Kidney tubule cell (primary cell): Measurements from ENCODE around the gene SPTSSA.
"Not testable (repeated sequence)": the region's sequence is repeated elsewhere in the genome, so short reads cannot be mapped to it uniquely, and the experiment has no call there.

ENCODE experiments used
- DNase-seq: peaks from one replicate; pipeline ENCODE4 v3.0.0-alpha.2; 2018; ENCODE audit warnings: low spot score

SPTSSA gene

DNA sequence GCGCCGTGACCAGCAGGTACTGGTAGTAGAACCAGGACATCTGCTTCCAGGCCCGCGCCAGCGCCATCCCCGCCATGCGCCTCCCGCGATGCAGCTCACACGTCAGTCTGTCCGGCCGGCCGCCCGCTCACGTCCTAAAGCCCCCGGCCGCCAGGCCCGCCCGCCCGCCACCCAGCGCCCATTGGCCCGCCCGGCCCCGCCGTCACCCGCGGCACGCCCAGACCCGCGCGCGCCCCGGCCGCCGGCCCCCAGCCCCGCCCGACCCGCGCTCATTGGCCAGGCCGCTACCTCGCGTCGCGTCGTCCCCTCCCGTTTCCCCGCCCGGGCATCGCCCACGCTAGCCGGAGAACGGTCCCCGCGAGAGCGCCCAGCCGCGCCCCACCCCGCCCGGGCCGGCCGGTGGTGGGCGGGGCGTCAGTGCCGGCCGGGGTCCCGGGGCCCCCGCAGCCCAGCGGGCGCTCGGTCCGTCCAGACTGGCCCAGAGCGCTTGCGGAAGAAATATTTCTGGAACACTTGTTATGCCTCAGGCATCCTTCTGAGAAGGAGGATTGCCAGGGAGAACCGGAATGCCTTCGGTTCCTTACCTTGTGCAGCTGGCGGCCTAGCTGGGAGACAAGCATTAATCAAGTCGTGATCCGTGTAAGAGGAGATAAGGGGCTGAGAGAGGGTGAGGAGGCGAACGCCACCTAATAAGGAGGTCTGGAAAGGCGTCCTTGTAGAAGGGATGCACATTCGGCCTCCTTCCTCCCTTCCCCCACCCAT, at the start of gene SPTSSA:
Gene SPTSSA, minus strand, starts transcription at position 109 of the 762 bp plus-strand sequence. Its CDS starts 33 bp downstream, at position 76.
- DNase-seq, result peak; percentile 95

- DNase-seq, result no peak
These were observed 45.8 kb upstream of the SPTSSA start for GRCh38 chr14:34507884-34508283.

DNA sequence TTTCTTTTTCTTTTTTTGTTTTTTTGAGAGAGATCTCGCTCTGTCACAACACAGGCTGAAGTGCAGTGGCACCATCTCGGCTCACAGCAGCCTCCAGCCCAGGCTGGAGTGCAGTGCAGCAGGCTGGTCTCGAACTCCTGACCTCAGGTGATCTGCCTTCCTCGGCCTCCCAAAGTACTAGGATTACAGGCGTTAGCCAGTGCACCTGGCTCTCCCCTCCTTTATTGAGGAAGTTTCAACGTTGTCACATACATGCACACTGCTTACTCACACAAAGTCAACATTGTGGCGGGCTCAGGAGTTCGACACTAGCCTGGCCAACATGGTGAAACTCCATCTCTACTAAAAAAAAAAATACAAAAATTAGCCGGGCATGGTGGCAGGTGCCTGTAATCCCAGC, 45.4 kb upstream of the SPTSSA start:
- DNase-seq, result no peak

DNA sequence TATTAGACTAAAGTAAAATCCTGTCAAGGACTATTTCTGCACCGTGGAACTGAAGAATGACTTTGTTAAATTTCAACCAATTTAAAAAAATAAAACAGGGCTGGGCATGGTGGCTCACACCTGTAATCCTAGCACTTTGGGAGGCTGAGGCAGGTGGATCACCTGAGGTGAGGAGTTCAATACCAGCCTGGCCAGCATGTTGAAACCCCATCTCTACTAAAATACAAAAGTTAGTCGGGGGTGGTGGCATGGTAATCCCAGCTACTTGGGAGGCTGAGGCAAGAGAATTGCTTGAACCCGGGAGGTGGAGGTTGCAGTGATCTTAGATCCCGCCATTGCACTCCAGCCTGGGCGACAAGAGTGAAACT, 43.1 kb upstream of the SPTSSA start:
- not testable (repeated sequence) for DNase-seq

DNA sequence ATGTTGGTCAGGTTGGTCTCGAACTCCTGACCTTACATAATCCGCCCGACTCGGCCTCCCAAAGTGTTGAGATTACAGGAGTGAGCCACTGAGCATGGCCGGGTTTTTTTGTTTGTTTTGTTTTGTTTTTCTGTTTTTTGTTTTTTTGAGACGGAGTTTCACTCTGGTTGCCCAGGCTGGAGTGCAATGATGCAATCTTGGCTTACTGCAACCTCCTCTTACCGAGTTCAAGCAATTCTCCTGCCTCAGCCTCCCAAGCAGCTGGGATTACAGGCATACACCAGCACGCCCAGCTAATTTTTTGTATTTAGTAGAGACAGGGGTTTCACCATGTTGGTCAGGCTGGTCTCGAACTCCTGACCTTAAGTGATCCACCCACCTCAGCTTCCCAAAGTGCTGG, 42.0 kb upstream of the SPTSSA start:
- not testable (repeated sequence) for DNase-seq

GRCh38 chr14:34502545-34503225, 40.6 kb upstream of the SPTSSA start:
- no peak for DNase-seq

GRCh38 chr14:34502001-34502400, 40.0 kb upstream of the SPTSSA start:
- no peak for DNase-seq

GRCh38 chr14:34501004-34501580, 39.1 kb upstream of the SPTSSA start:
- peak; percentile 69 for DNase-seq

GRCh38 chr14:34498684-34499412, 36.8 kb upstream of the SPTSSA start:
- peak; percentile 39 for DNase-seq

- peak; percentile 48 for DNase-seq
These were observed 34.9 kb upstream of the SPTSSA start for GRCh38 chr14:34496679-34497513.

- DNase-seq, result no peak
These were observed 34.1 kb upstream of the SPTSSA start for GRCh38 chr14:34496007-34496678.

DNA sequence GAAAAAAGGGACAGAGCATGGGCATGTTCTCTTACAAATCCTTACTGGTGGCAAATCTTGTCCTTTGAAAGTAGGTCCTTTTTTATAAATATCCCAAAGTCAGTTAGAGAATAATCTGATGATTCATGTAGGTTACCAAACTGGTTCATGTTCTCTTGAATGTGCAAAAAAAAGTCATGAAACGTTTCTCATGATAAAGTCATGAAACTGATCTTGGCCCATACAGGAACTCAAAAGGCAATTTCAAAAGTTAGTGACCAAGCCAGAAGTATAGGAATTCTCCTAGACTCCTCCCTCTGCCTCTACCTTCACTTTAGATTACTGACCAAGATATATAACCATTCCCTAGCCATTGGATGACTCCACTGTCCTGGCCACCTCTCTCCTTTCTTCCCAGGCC, 27.3 kb upstream of the SPTSSA start:
- DNase-seq, result no peak

- no peak for DNase-seq
These were observed 26.5 kb upstream of the SPTSSA start for GRCh38 chr14:34488528-34488927.

- DNase-seq, result no peak
These were observed 22.7 kb upstream of the SPTSSA start for GRCh38 chr14:34484726-34485125.

DNA sequence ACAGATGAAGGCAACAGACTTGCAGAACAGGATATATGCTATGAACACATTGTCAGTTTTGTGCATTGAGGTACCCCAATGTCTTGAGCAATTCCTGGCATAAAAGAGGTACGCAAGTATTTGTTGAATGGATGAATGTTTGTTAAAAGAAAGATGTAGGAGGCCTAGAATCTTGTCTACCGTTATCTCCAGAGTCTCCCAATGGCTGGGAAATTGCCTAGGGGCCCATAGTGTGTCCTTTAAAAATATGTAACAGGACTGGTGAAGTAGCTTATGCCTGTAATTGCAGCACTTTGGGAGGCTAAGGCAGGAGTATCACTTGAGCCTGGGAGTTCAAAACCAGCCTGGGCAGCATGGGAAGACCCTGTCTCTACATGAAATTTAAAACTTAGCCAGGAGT, 20.4 kb upstream of the SPTSSA start:
- no peak for DNase-seq

DNA sequence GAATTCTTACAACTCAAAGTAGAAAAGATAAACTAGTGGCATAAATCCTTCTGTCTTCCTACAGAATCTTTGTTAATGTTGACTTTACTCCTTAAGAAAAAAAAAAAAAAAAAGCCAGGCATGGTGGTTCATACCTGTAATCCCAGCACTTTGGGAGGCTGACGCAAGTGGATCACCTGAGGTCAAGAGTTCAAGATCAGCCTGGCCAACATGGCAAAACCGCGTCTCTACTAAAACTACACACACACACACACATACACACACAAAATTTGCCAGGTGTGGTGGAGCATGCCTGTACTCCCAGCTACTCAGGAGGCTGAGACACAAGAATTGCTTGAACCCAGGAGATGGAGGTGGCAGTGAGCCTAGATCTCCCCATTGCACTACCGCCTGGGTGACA, 17.7 kb upstream of the SPTSSA start:
- DNase-seq, result no peak

GRCh38 chr14:34478261-34478660, 16.2 kb upstream of the SPTSSA start:
- no peak for DNase-seq

- DNase-seq, result not testable (repeated sequence)
These were observed 14.0 kb upstream of the SPTSSA start for GRCh38 chr14:34476036-34476435.

DNA sequence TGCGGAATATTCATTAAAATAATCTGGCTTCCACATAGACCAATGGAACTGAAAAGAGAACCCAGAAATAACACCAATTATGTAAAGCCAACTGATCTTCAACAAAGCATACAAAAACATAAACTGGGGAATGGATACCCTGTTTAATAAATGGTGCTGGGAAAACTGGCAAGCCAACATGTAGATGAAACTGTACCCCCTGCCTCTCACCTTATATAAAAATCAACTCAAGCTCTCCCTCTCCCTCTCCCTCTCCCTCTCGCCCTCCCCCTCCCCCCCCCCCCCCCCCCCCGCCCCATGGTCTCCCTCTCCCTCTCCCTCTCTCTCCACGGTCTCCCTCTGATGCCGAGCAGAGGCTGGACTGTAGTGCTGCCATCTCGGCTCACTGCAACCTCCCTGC, 13.1 kb upstream of the SPTSSA start:
- DNase-seq, result no peak

- no peak for DNase-seq
These were observed 12.2 kb upstream of the SPTSSA start for GRCh38 chr14:34474187-34474679.

GRCh38 chr14:34472706-34473279, 10.8 kb upstream of the SPTSSA start:
- no peak for DNase-seq
